ENCODE results near the gene GIPR.

DNA sequence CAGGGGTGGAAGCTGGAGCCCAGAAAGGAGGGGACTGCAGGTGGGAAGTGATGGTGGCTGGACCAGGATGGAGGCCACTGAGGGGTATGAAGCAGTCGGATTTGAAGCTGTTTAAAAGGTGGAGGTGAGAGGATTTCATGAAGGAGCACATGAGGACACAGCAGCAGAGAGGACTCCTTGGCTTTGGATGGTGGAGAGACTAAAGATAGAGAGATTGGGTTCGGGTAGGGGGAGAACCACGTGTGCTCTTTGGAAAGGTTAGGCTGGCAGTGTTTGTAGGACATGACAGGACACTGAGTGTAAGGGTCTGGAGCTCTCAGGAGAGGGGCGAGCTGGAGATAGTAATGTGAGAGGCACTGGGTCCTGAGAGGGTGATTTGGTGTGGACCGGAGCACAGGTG lies 14.9 kb downstream of the GIPR start:
- TF ChIP-seq, protein P1, sequence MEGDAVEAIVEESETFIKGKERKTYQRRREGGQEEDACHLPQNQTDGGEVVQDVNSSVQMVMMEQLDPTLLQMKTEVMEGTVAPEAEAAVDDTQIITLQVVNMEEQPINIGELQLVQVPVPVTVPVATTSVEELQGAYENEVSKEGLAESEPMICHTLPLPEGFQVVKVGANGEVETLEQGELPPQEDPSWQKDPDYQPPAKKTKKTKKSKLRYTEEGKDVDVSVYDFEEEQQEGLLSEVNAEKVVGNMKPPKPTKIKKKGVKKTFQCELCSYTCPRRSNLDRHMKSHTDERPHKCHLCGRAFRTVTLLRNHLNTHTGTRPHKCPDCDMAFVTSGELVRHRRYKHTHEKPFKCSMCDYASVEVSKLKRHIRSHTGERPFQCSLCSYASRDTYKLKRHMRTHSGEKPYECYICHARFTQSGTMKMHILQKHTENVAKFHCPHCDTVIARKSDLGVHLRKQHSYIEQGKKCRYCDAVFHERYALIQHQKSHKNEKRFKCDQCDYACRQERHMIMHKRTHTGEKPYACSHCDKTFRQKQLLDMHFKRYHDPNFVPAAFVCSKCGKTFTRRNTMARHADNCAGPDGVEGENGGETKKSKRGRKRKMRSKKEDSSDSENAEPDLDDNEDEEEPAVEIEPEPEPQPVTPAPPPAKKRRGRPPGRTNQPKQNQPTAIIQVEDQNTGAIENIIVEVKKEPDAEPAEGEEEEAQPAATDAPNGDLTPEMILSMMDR (IDR thresholded peaks at IDR 0.05 in 4 of 5, conservative IDR thresholded peaks at IDR 0.05 in 1 of 5), result no peak
- no peak for TF ChIP-seq POLR2A (IDR thresholded peaks at IDR 0.05)

Measured in gastrocnemius medialis (tissue), 4 donors.